Astrocyte of the spinal cord (primary cell): Measurements from ENCODE around the gene CACNB2.

ENCODE experiments used
- DNase-seq: peaks from one replicate; pipeline ENCODE4 v3.0.0; 2011; ENCODE audit warnings: low read depth, low spot score
- H3K4me3 ChIP-seq: 2 replicates; pipeline ENCODE4 v1.5.1; 2011; ENCODE audit warnings: low read depth, mild to moderate bottlenecking, low read length, moderate library complexity
- in situ Hi-C: cut with HindIII; loops from 2 replicates; pipeline ENCODE4 v1.10.0; 2017; ENCODE audit warnings: low sequenced_read_pairs
- TF ChIP-seq, protein P1 (sequence below): IDR thresholded peaks from 2 replicates; pipeline ENCODE4 v1.5.1; 2012; ENCODE audit warnings: low read depth, mild to moderate bottlenecking, low read length, inconsistent platforms

Gene CACNB2

GRCh38 chr10:18508587-18508986 lies 368.4 kb downstream of the CACNB2 start:
- TF ChIP-seq, protein P1, sequence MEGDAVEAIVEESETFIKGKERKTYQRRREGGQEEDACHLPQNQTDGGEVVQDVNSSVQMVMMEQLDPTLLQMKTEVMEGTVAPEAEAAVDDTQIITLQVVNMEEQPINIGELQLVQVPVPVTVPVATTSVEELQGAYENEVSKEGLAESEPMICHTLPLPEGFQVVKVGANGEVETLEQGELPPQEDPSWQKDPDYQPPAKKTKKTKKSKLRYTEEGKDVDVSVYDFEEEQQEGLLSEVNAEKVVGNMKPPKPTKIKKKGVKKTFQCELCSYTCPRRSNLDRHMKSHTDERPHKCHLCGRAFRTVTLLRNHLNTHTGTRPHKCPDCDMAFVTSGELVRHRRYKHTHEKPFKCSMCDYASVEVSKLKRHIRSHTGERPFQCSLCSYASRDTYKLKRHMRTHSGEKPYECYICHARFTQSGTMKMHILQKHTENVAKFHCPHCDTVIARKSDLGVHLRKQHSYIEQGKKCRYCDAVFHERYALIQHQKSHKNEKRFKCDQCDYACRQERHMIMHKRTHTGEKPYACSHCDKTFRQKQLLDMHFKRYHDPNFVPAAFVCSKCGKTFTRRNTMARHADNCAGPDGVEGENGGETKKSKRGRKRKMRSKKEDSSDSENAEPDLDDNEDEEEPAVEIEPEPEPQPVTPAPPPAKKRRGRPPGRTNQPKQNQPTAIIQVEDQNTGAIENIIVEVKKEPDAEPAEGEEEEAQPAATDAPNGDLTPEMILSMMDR: no peak
- DNase-seq: no peak
- in situ Hi-C loops: no loop called here
- H3K4me3 ChIP-seq: no peak overlapping the region

DNA sequence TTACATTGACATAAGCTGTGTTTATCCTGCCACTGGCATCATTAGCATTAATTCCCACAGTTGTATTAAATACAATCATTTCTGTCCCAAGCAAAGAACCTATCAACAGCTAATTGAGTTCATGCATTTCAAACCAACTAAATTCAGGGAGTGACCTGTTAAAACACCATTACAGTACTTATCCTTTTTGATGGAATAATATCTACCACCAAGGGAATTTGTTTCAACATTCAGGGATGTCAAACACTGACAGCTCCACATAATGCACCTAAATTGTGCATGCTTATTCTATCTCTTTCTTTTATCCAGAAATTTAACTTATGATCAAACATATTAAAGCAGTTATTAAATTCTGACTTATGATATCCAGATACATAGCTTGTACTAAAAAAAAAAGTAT lies 374.3 kb downstream of the CACNB2 start:
- in situ Hi-C loops: no loop called here
- TF ChIP-seq, protein P1: no peak
- DNase-seq: no peak
- no peak overlapping the region for H3K4me3 ChIP-seq

DNA sequence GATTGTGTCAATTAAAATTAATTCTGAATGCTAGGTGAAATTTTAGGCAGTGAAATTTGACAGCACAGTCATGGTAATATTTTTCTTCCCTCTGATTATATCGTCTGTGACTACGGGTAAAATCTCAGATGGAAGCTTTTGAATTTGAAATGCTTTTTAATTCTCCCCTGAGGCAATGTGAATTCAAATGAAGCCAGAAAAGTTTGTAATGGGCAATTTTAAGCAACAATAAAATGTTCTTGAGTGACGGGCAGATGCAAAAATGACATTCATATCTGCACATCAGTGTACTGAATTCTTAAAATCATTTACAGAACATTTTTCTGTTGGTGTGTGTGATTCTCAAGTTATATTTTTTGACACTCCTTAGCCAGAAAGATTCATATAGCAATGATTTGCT lies 376.6 kb downstream of the CACNB2 start:
- H3K4me3 ChIP-seq: no peak overlapping the region
- TF ChIP-seq, protein P1: no peak
- in situ Hi-C loops: no loop called here
- DNase-seq: no peak

GRCh38 chr10:18523025-18523424 lies 382.8 kb downstream of the CACNB2 start:
- in situ Hi-C loops: no loop called here
- TF ChIP-seq, protein P1: no peak
- no peak for DNase-seq
- no peak overlapping the region for H3K4me3 ChIP-seq

GRCh38 chr10:18523858-18524257 lies 383.6 kb downstream of the CACNB2 start:
- in situ Hi-C loops: no loop called here
- DNase-seq: no peak
- H3K4me3 ChIP-seq: no peak overlapping the region
- TF ChIP-seq, protein P1: no peak

DNA sequence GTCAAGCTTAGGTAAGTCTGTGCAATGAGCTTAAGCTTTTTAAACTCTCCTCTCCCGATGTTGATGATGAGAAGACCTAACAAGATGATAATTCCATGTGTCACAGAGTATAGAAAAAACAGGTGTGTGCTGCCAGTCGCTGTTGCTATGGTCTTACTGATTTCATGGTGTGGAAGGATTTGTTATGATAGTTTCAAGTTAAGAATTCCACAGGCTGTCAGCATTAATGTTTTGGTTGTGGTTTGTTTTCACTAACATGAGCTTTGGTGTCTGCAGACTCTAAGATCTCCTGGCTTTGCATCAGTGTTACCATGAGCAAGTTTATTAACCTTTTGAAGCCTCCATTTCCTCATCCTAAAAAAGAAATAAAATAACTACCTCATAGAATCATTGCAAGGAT lies 387.5 kb downstream of the CACNB2 start:
- in situ Hi-C loops: no loop called here
- DNase-seq: peak; percentile 31
- TF ChIP-seq, protein P1: no peak
- H3K4me3 ChIP-seq: no peak overlapping the region

GRCh38 chr10:18528292-18528691 lies 388.1 kb downstream of the CACNB2 start:
- DNase-seq: no peak
- in situ Hi-C loops: no loop called here
- TF ChIP-seq, protein P1: no peak
- H3K4me3 ChIP-seq: no peak overlapping the region
